ENCODE measurements around the gene ERG.

- peak; percentile 66 for TF ChIP-seq CTCF (conservative IDR thresholded peaks at IDR 0.05; ENCODE audit: low read length)
- TF ChIP-seq EZH2phosphoT487 (IDR thresholded peaks at IDR 0.05; ENCODE audit: borderline replicate concordance), result no peak
Measured at GRCh38 chr21:38380481-38381137, 117.7 kb downstream of the ERG start.
